ENCODE data around the gene MANBA. TPM values are rescaled to one million over a fixed set of nuclear protein-coding genes. Genes with fewer than 3 reads are reported as not detected.
"Not testable (repeated sequence)": the region's sequence is repeated elsewhere in the genome, so short reads cannot be mapped to it uniquely, and the experiment has no call there.

Gene MANBA
- total and polyA plus RNA-seq, 2 of the 4 experiments (the other 2 are of a cell fraction), result 11.5 to 17.2 TPM

DNA sequence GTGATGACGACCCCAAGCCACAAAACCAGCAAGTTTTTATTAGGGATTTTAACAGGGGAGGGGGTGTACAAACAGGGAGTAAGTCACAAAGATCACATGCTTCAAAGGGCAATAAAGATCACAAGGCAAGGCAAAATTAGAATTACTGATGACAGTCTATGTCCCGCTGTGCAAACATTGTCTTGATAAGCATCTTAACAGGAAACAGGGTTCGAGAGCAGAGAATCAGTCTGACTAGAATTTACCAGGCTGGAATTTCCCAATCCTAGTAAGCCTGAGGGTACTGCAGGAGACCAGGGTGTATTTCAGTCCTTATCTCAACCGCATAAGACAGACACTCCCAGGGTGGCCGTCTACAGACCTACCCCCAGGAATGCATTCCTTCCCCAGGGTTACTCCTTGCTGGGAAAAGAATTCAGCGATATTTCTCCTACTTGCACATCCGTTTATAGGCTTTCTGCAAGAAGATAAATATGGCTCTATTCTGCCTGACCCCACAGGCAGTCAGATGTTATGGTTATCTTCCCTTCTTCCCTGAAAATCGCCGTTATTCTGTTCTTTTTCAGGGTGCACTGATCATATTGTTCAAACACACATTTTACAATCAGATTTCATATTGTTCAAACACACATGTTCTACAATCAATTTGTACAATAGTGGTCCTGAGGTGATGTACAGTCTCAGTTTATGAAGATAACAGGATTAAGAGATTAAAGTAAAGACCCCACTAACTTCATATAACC is 41.8 kb downstream of the MANBA start:
- H3K4me2 ChIP-seq (ENCODE audit: low read depth, low read length); H2BK120ac ChIP-seq (ENCODE audit: low read depth, low read length); dilution Hi-C loops (cut with HindIII; ENCODE audit: low sequenced_read_pairs, unreplicated experiment); H3K9me3 ChIP-seq (ENCODE audit: control insufficient read depth, insufficient read depth, low read length); H2BK5ac ChIP-seq (ENCODE audit: low read depth, low read length, poor library complexity, severe bottlenecking); H2BK15ac ChIP-seq (ENCODE audit: low read depth, low read length); H2AK9ac ChIP-seq (replicated peaks; ENCODE audit: low read depth, low read length, poor library complexity); H3K23ac ChIP-seq (ENCODE audit: low read depth, low read length); H3K27me3 ChIP-seq (ENCODE audit: control insufficient read depth, insufficient read depth, low read length); H4K91ac ChIP-seq (ENCODE audit: insufficient read depth, low read depth, low read length); H3K56ac ChIP-seq (ENCODE audit: extremely low read depth, insufficient read depth, low read length); H2BK20ac ChIP-seq (ENCODE audit: low read depth, low read length); H3K27ac ChIP-seq (ENCODE audit: insufficient read depth, low read length); H3K79me1 ChIP-seq (ENCODE audit: low read depth in 1 of 2, low read length in 2 of 2); H4K8ac ChIP-seq (ENCODE audit: low read depth in 2 of 2, low read length in 2 of 2); ATAC-seq (ENCODE audit: low read depth); H4K5ac ChIP-seq (ENCODE audit: low read depth, low read length); H3K4me1 ChIP-seq (ENCODE audit: control insufficient read depth, insufficient read depth, low read length); H2AK5ac ChIP-seq (ENCODE audit: low read depth, low read length); DNase-seq; BruUV-seq (replicated peaks); in situ Hi-C loops (cut with MboI; ENCODE audit: low sequenced_read_pairs); intact Hi-C loops (cut with micrococcal nuclease); H3K4ac ChIP-seq (ENCODE audit: low read depth, low read length); H4K20me1 ChIP-seq (ENCODE audit: insufficient read depth, low read length); H2AFZ ChIP-seq (replicated peaks; ENCODE audit: low read length, poor library complexity); CTCF ChIA-PET; H3K18ac ChIP-seq (ENCODE audit: low read depth, low read length); H3K14ac ChIP-seq (replicated peaks; ENCODE audit: low read depth, low read length); POLR2A ChIA-PET (ENCODE audit: unreplicated experiment); H3K4me3 ChIP-seq (ENCODE audit: insufficient read depth, low read depth, low read length); H3K9me1 ChIP-seq (ENCODE audit: insufficient read depth, low read length); H3K9ac ChIP-seq (ENCODE audit: low read depth, low read length): not testable (repeated sequence)
- peaks cover 16% of the 10 kb centered on the region for H3K36me3 ChIP-seq (ENCODE audit: control insufficient read depth, insufficient read depth, low read length)
- WGBS, 2 experiments (ENCODE audit: extremely low coverage in 2 of 2, insufficient read length in 1 of 2), result 82% methylated on average over 2 of the region's 9 CpGs; no CpG with 5 or more reads in 1 of the 2 experiments
